H1 (cell line): ENCODE measurements around the gene RAMP2. TPM values are rescaled to one million over a fixed set of nuclear protein-coding genes. Genes with fewer than 3 reads are reported as not detected.

ENCODE experiments used
- ATF2 ChIP-seq: IDR thresholded peaks from 2 replicates; pipeline ENCODE4 v1.6.1; 2012; ENCODE audit warnings: low read length, inconsistent platforms
- CREB1 ChIP-seq: IDR thresholded peaks from 2 replicates; pipeline ENCODE4 v1.6.1; 2012; ENCODE audit warnings: inconsistent platforms
- EP300 ChIP-seq, 2 experiments: IDR thresholded peaks; 1 replicate in 1 of 2; 2 replicates in 1 of 2; pipeline ENCODE4 v1.6.1; 2011 to 2012; ENCODE audit warnings: low read depth in 2 of 2, low read length in 2 of 2, mild to moderate bottlenecking in 2 of 2, borderline replicate concordance in 1 of 2, inconsistent platforms in 1 of 2, moderate library complexity in 1 of 2
- FOSL1 ChIP-seq: IDR thresholded peaks from 2 replicates; pipeline ENCODE4 v1.6.1; 2011; ENCODE audit warnings: mild to moderate bottlenecking, low read depth, low read length, moderate library complexity; ENCODE audit not compliant: insufficient read depth
- NANOG ChIP-seq: IDR thresholded peaks from 2 replicates; pipeline ENCODE4 v1.6.1; 2011; ENCODE audit warnings: low read length, low read depth, mild to moderate bottlenecking, inconsistent platforms; ENCODE audit not compliant: insufficient read depth, poor library complexity, severe bottlenecking
- POLR2A ChIP-seq, 2 experiments: IDR thresholded peaks; 1 replicate in 1 of 2; 2 replicates in 1 of 2; pipeline ENCODE4 v1.6.1; 2011; ENCODE audit warnings: low read depth in 2 of 2, low read length in 2 of 2, mild to moderate bottlenecking in 2 of 2; ENCODE audit errors: control extremely low read depth in 1 of 2
- RBBP5 ChIP-seq: IDR thresholded peaks from 2 replicates; pipeline ENCODE4 v1.7.1; 2012; ENCODE audit warnings: low read depth, mild to moderate bottlenecking, inconsistent platforms, low read length, moderate library complexity, borderline replicate concordance
- RXRA ChIP-seq: IDR thresholded peaks from 2 replicates; pipeline ENCODE4 v1.6.1; 2011; ENCODE audit warnings: low read depth, mild to moderate bottlenecking, low read length, moderate library complexity; ENCODE audit not compliant: insufficient read depth
- SIN3A ChIP-seq, 2 experiments: IDR thresholded peaks in 1 of 2; conservative IDR thresholded peaks in 1 of 2; 2 replicates each; pipeline ENCODE4 v1.6.1; 2011 to 2012; ENCODE audit warnings: low read length in 2 of 2, improper control_type of control experiment in 1 of 2, low read depth in 1 of 2, mild to moderate bottlenecking in 1 of 2
- SIRT6 ChIP-seq: IDR thresholded peaks from one replicate; pipeline ENCODE4 v1.7.1; 2012; ENCODE audit warnings: low read length, inconsistent platforms
- SIX5 ChIP-seq: IDR thresholded peaks from 2 replicates; pipeline ENCODE4 v1.6.1; 2011; ENCODE audit warnings: mild to moderate bottlenecking, low read depth, low read length
- SRF ChIP-seq: IDR thresholded peaks from 2 replicates; pipeline ENCODE4 v1.6.1; 2011; ENCODE audit warnings: mild to moderate bottlenecking, low read depth, low read length, moderate library complexity
- SUZ12 ChIP-seq: fragments of 200-600 bp; sonication (generic); IDR thresholded peaks from 2 replicates; pipeline ENCODE4 v1.6.1; 2012; ENCODE audit warnings: mild to moderate bottlenecking, inconsistent platforms, low read length, moderate library complexity, mixed read lengths
- TAF7 ChIP-seq: optimal IDR thresholded peaks from 2 replicates; pipeline ENCODE3; 2011; ENCODE audit warnings: low read depth, mild to moderate bottlenecking, inconsistent platforms, low read length, moderate library complexity, borderline replicate concordance
- TCF12 ChIP-seq: IDR thresholded peaks from 2 replicates; pipeline ENCODE4 v1.6.1; 2011; ENCODE audit warnings: low read depth, mild to moderate bottlenecking, low read length
- USF2 ChIP-seq: IDR thresholded peaks from 2 replicates; pipeline ENCODE4 v1.6.1; 2011; ENCODE audit warnings: low read length, improper control_type of control experiment
- YY1 ChIP-seq: IDR thresholded peaks from 2 replicates; pipeline ENCODE4 v1.6.1; 2011; ENCODE audit warnings: low read depth, mild to moderate bottlenecking, low read length
- ZNF274 ChIP-seq: IDR thresholded peaks from 2 replicates; pipeline ENCODE4 v1.7.0; 2012; ENCODE audit warnings: low read length, borderline replicate concordance; ENCODE audit errors: extremely low read depth
- polyA plus RNA-seq, 7 experiments: library from polyadenylated mRNA; depleted of rRNA in 3 of 7; stranded (reverse) in 5 of 7; unstranded in 2 of 7; fragments of >200 nt in 5 of 7; fragments of 200-250 nt in 2 of 7; gene quantifications; 1 replicate in 5 of 7; 2 replicates in 1 of 7; 4 replicates in 1 of 7; pipeline versions ENCODE4 v1.2.1 to v1.2.3, GENCODE V29; 2011 to 2013; ENCODE audit warnings: missing spikeins in 2 of 7, mixed read lengths in 2 of 7
- total RNA-seq: library from RNA; stranded (reverse); fragmentation: NEBNext Ultra II Directional; extraction: Animal tissue kit (Norgen Biotek cat#: 25700); gene quantifications from 2 replicates; pipeline ENCODE4 v1.2.1, GENCODE V29; 2021
- TF ChIP-seq, protein P1 (sequence below): IDR thresholded peaks from 2 replicates; pipeline ENCODE4 v1.6.1; 2012; ENCODE audit warnings: inconsistent platforms
- TF ChIP-seq, protein P2 (sequence below): IDR thresholded peaks from 2 replicates; pipeline ENCODE4 v1.6.1; 2011; ENCODE audit warnings: low read depth, mild to moderate bottlenecking, low read length; ENCODE audit not compliant: insufficient read depth

Gene RAMP2
- total and polyA plus RNA-seq, 2 of the 8 experiments (the other 6 are each of a cell fraction or from before 2014, with no cell fraction given): 13.4 to 41.7 TPM

DNA sequence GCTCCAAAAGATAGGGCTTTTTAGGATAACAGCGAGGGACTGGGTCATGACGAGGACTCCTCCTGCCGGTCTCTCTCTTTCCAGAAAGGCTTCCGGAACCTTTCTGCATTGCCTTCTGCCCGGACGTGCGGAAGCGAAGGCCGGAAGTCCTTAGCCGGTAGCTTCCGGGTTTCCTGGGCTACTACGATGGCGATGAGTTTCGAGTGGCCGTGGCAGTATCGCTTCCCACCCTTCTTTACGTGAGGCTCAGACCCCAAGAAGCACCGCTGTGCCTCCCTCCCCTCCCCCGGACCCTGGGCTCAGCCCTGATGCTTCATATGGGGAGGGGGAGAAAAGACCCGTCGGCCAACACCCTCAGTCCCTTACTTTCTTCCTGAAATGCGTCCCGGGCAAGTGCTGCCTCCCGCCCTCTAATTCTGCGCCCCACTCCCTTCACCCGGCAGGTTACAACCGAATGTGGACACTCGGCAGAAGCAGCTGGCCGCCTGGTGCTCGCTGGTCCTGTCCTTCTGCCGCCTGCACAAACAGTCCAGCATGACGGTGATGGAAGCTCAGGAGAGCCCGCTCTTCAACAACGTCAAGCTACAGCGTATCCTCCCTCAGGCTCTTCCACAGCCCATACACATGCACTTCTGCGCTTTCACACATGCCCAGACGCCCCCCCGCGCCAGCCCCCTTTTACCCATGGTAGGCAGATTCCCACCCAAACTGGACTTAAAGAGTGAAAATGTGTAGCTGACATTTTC, 12.4 kb downstream of the RAMP2 start, which contains the start of gene VPS25 (continued):
- TF ChIP-seq YY1 (peak; percentile 66), SIRT6 (no peak), SRF (peak; percentile 56; the same call in 1 of the 2 replicates), TAF7 (peak; percentile 94), ZNF274 (no peak), CREB1 (no peak), SIN3A (conservative IDR thresholded peaks at IDR 0.05 in 1 of 2, IDR thresholded peaks at IDR 0.05 in 1 of 2; ENCODE audit: low read depth in 1 of 2, low read length in 2 of 2) (peak; percentile 58 to 86; a peak in 2 of 4 replicates), FOSL1 (no peak), POLR2A (IDR thresholded peaks at IDR 0.05; ENCODE audit: control extremely low read depth in 1 of 2, low read depth in 2 of 2, low read length in 2 of 2) (peak; percentile 72 to 97), EP300 (IDR thresholded peaks at IDR 0.05; ENCODE audit: borderline replicate concordance in 1 of 2, low read depth in 2 of 2, low read length in 2 of 2) (peak in 1 of 2 experiments; percentile 69; a peak in 1 of 3 replicates), SUZ12 (no peak), ATF2 (peak; percentile 62; the same call in 1 of the 2 replicates), RXRA (no peak), SIX5 (peak; percentile 34), NANOG (no peak), RBBP5 (peak; percentile 82; the same call in 1 of the 2 replicates), TCF12 (no peak), USF2 (no peak)
- TF ChIP-seq, protein P1, sequence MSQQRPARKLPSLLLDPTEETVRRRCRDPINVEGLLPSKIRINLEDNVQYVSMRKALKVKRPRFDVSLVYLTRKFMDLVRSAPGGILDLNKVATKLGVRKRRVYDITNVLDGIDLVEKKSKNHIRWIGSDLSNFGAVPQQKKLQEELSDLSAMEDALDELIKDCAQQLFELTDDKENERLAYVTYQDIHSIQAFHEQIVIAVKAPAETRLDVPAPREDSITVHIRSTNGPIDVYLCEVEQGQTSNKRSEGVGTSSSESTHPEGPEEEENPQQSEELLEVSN: no peak
- TF ChIP-seq, protein P2, sequence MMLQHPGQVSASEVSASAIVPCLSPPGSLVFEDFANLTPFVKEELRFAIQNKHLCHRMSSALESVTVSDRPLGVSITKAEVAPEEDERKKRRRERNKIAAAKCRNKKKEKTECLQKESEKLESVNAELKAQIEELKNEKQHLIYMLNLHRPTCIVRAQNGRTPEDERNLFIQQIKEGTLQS: no peak
